Activated T-cell treated with anti-CD3 and anti-CD28 coated beads, Interleukin-2, amount 50 U/mL, for 48 hours (primary cell): ENCODE results near the gene THEM5.

Source experiments
- DNase-seq, 2 experiments: peaks; one replicate each; pipeline ENCODE4 v3.0.0-alpha.2; 2020

The THEM5 gene

DNA sequence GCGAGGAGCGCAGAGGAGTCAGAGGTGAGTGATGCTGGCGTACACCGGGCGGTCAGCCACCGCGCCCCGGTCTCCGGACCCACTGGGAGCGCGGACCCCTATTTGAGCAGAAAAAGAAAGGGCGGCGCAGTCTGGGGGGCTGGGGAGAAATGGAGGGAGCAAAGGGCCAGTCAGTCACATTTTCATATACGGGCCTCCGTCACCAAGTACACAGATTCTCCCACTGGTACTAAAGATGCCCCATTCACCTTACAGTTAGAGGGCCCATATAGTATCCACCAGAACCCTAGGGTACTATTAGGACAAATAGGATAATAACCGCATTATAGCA, 14.5 kb downstream of the THEM5 start:
- no peak for DNase-seq

GRCh38 chr1:151838222-151839081, 15.1 kb downstream of the THEM5 start:
- peak in 1 of 2 experiments; percentile 70 for DNase-seq

DNA sequence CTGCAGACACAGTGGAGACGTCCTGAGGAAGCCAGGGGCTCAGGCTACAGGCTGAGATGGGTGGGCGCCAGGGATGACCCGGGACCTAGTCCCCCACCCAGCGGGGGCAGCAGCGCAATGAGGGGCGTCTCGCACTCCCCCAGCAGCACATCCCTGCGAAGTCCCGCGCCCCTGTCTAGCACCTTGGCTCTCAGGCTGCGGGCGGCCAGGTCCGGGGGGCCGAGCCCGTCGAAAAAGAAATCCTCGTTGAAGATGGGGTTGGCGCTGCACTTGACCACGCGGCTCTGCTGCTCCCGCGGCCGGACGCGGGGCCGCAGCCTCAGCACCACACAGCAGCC, 15.7 kb downstream of the THEM5 start:
- peak in 1 of 2 experiments; percentile 52 for DNase-seq

GRCh38 chr1:151837197-151837596, 16.3 kb downstream of the THEM5 start:
- DNase-seq, result peak in 1 of 2 experiments; percentile 61

GRCh38 chr1:151835596-151835995, 17.9 kb downstream of the THEM5 start:
- DNase-seq, result no peak

DNA sequence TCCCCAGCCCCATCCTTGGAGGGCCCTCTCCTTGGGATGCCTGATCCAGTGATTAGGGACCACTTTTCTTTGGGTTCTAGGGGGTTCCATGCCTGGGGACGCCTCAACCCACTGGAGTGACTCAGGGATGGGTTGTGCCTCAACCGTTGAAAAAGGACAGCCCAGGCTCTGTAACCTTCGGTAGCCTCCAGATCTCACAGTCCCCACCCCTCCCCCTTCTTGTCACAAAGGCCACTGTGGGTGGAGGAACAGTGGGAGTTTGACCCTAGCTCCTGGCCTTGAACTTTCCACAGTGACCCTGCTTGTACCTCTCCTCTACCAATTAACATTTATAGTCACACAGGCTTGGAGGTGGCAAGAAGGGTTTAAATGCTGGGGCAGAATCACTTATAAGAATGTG, 19.3 kb downstream of the THEM5 start:
- DNase-seq, result no peak

GRCh38 chr1:151833172-151833900, 20.2 kb downstream of the THEM5 start:
- DNase-seq, result no peak

DNA sequence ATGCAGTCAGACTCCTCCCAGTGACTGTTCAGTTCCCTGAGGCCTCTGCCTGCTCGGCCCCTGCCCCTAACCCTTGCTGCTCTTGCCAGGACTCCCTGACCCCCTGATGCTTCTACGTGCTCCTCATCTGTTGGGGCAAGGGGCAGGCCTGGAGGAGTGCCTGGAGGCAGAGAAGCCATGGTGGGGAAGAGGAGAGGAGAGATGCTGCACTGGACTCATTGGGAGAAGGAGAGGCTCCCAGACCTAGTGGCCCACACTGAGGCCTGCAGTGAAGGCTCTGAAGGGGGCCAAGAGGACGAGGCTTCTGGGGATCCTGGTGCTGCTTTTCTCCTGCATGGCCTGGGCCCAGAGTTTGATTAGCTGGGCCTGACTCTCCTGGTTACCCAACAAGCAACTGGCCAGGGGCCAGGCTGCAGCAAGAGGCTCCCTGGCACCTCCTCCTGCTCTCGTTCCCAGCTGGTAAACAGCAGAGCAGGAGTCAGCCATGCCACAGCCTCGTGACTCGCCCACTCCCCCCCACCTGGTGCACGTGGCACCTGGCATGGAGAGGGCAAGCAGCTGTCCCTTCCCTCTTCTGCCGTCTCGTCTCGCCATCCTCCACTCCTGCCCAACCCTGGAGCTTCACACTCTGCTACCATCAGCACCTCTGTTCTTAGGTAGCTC, 21.1 kb downstream of the THEM5 start:
- no peak for DNase-seq

- DNase-seq, result no peak
These were observed 21.9 kb downstream of the THEM5 start, which contains the start of gene RORC for GRCh38 chr1:151831605-151832004. Gene RORC, minus strand, starts transcription at chr1:151831802. Its CDS starts 38 bp downstream, at chr1:151831764.

DNA sequence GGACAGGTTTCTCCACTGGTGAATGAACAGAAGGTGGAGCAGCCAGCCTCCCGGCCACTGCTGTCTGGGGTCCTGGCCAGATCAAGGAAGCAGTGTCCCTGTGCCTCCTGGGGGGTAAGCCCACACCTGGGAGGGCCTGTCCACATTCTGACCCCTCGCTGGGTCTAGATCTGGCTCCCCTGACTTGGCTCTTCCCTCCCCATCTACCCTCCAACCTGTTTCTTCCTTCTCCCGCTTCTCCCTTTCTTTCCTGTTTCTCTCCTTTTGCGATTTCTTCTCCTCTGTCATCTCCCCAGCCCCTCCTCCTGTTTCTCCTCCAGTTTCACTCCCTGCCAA, 22.3 kb downstream of the THEM5 start:
- no peak for DNase-seq

DNA sequence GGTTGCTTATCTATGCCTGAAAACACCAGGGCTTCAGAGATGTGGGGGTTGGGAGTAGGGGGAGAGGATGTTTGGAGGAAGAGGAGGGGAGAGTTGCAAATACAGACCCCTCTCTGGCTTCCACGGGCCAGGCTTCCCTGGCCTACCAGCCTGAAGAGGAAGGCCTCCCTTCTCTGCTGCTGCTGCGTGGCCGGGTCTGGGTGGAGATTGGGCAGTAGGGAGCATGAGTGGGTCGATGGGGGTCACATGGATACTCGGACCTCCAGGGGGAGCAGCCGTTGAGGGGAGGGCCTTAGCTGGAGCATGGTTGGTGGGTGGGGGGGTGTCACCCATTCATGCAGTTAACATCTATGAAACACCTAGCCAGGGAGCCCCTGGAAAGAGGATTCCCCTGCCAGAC, 23.5 kb downstream of the THEM5 start:
- no peak for DNase-seq

- DNase-seq, result no peak
These were observed 24.0 kb downstream of the THEM5 start for GRCh38 chr1:151829352-151830046.

DNA sequence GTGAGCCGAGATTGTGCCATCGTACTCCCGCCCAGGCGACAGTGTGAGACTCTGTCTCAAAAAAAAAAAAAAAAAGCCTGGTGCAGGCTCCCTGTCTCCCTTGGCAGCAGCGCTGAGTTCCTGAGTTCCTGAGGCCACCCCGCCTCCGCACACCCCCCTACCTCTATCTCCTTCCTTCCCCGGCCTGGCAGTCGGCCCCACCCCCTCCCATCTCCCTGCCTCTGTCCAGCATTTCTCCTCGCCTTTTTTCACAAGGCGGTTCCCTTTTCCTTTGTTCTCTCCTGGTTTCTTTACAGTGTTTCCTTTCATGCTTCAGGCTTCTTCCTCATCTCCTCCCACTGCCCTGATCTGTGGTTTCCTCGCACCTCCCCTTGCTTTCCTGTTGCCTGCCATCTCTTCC, 24.6 kb downstream of the THEM5 start:
- no peak for DNase-seq

GRCh38 chr1:151827853-151828252, 25.7 kb downstream of the THEM5 start:
- no peak for DNase-seq

- DNase-seq, result peak in 1 of 2 experiments; percentile 60
These were observed 27.5 kb downstream of the THEM5 start for GRCh38 chr1:151825751-151826660.

GRCh38 chr1:151825204-151825603, 28.3 kb downstream of the THEM5 start:
- DNase-seq, result no peak

- DNase-seq, result no peak
These were observed 30.3 kb downstream of the THEM5 start for GRCh38 chr1:151823175-151823574.

DNA sequence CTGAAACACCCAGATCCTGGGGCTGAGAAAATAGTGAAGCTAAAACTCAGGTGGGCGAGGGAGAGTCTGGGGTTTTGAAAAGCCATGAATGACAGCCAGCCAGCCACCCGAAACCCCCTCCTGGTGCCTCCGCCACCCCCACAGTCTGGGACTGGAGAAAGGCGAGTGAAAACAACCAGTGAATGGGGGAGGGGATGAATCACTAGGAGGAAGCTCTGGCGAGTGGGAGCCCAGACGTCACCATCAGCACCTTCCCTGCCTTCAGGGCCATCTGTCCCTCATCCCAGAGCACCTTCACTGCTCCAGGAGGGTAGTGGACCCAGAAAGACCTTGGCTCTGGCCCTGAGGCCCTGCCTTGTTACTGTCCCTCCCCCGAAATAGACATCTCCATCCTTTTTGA, 31.1 kb downstream of the THEM5 start:
- peak; percentile 76 to 82 for DNase-seq

- no peak for DNase-seq
These were observed 32.6 kb downstream of the THEM5 start for GRCh38 chr1:151820940-151821339.

DNA sequence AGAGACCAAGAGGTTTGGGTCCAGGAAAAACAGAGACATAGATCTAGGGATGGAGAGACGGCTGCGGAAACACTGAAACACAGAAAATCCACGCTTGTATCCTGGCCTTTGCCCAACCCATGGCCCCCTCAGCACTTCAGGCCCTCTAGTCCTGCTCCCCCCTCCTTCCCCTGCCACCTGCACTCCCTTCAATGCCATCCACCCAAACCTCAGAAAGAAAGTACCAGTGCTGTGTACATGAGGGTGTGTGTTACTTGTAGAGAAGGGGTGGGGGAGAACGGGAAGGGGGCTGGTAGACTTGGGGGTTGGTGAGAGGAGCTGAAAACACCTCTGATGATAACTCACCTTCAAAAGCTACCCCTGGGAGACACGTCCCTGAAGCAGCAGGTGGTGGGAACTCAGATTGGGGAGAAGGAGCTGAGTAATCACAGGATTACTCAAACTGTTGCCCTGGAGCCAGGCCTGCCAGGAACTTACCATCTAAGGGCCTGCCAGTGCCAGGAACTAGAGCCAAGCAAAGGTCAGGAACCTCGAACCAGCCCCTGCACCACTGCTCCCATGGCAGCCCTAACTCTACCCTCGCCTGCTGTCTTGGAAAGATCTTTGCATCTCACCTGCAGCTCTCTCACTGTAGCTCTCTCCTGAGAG, 33.4 kb downstream of the THEM5 start:
- DNase-seq, result peak in 1 of 2 experiments; percentile 63

GRCh38 chr1:151819227-151819835, 34.2 kb downstream of the THEM5 start:
- no peak for DNase-seq
